SJCRH30 (cell line): ENCODE results near the gene SLC43A1. TPM values are rescaled to one million over a fixed set of nuclear protein-coding genes. Genes with fewer than 3 reads are reported as not detected.

Experiments
- DNase-seq, 2 experiments: peaks; one replicate each; pipeline ENCODE4 v3.0.0-alpha.2; 2015 to 2020
- H3K27ac ChIP-seq: fragments of 250-450 bp; sonication (Bioruptor Pico); 2 replicates; pipeline ENCODE4 v1.5.1; 2020; ENCODE audit warnings: mild to moderate bottlenecking, moderate library complexity
- H3K27me3 ChIP-seq: fragments of 250-450 bp; sonication (Bioruptor Pico); 2 replicates; pipeline ENCODE4 v1.5.1; 2020; ENCODE audit warnings: mild to moderate bottlenecking, moderate library complexity
- H3K36me3 ChIP-seq: fragments of 250-450 bp; sonication (Bioruptor Pico); 2 replicates; pipeline ENCODE4 v1.5.1; 2020; ENCODE audit warnings: mild to moderate bottlenecking, moderate library complexity
- H3K4me1 ChIP-seq: fragments of 250-450 bp; sonication (Bioruptor Pico); 2 replicates; pipeline ENCODE4 v1.5.1; 2020; ENCODE audit warnings: mild to moderate bottlenecking, moderate library complexity
- H3K4me3 ChIP-seq: fragments of 250-450 bp; sonication (Bioruptor Pico); 2 replicates; pipeline ENCODE4 v1.5.1; 2020; ENCODE audit warnings: mild to moderate bottlenecking, moderate library complexity
- H3K9me3 ChIP-seq: fragments of 250-450 bp; sonication (Bioruptor Pico); replicated peaks from 2 replicates; pipeline ENCODE4 v1.5.1; 2020; ENCODE audit warnings: mild to moderate bottlenecking, moderate library complexity
- total RNA-seq: library from RNA; depleted of rRNA; stranded (reverse); fragments of >200 nt; shearing (Covaris generic); gene quantifications from 2 replicates; pipeline ENCODE4 v1.2.3, GENCODE V29; 2014; rRNA removed

SLC43A1 gene
- 8.8 and 9.5 TPM in 2 replicates for total RNA-seq

GRCh38 chr11:57515332-57516060, at the start of gene SLC43A1:
Gene SLC43A1, minus strand, starts transcription at chr11:57515702. Its CDS starts 1,591 bp downstream, at chr11:57514111.
- H3K27ac ChIP-seq: peak within 1 kb of the TSS; percentile 12; the same call in 1 of the 2 replicates
- no peaks in the 10 kb centered on the region for H3K9me3 ChIP-seq
- H3K4me3 ChIP-seq: peak within 1 kb of the TSS; percentile 75
- H3K27me3 ChIP-seq: no peaks in the 10 kb centered on the region
- no peaks in the 10 kb centered on the region for H3K36me3 ChIP-seq
- no peaks in the 10 kb centered on the region; the same call in 1 of the 2 replicates for H3K4me1 ChIP-seq
- peak; percentile 57 to 75 for DNase-seq

GRCh38 chr11:57562596-57562995, 47.1 kb upstream of the SLC43A1 start:
- H3K4me1 ChIP-seq: peaks cover 12% of the 10 kb centered on the region

GRCh38 chr11:57560146-57560545, 44.6 kb upstream of the SLC43A1 start:
- H3K4me3 ChIP-seq: no peak overlapping the region
- no peaks in the 10 kb centered on the region for H3K36me3 ChIP-seq

More at GRCh38 chr11:57562596-57562995, 47.1 kb upstream of the SLC43A1 start:
- Histone ChIP-seq H3K27ac (no peak overlapping the region), H3K4me3 (no peak overlapping the region), H3K27me3 (no peaks in the 10 kb centered on the region), H3K9me3 (no peaks in the 10 kb centered on the region), H3K36me3 (no peaks in the 10 kb centered on the region)
- peak in 1 of 2 experiments; percentile 43 for DNase-seq

GRCh38 chr11:57556041-57556440, 40.5 kb upstream of the SLC43A1 start:
- Histone ChIP-seq H3K27ac (peak overlapping the region; percentile 80), H3K4me1 (peaks cover 22% of the 10 kb centered on the region), H3K36me3 (no peaks in the 10 kb centered on the region), H3K27me3 (no peaks in the 10 kb centered on the region), H3K9me3 (no peaks in the 10 kb centered on the region), H3K4me3 (no peak overlapping the region)
- peak in 1 of 2 experiments; percentile 35 for DNase-seq

More at GRCh38 chr11:57560146-57560545, 44.6 kb upstream of the SLC43A1 start:
- Histone ChIP-seq H3K27ac (no peak overlapping the region), H3K27me3 (no peaks in the 10 kb centered on the region), H3K4me1 (peaks cover 17% of the 10 kb centered on the region), H3K9me3 (no peaks in the 10 kb centered on the region)
- DNase-seq: no peak

GRCh38 chr11:57555393-57555792, 39.9 kb upstream of the SLC43A1 start:
- no peaks in the 10 kb centered on the region for H3K36me3 ChIP-seq
- no peak overlapping the region for H3K27ac ChIP-seq
- DNase-seq: no peak

GRCh38 chr11:57552479-57552878, 37.0 kb upstream of the SLC43A1 start:
- DNase-seq: peak in 1 of 2 experiments; percentile 31
- Histone ChIP-seq H3K9me3 (no peaks in the 10 kb centered on the region), H3K36me3 (no peaks in the 10 kb centered on the region), H3K27ac (no peak overlapping the region), H3K4me1 (peaks cover 24% of the 10 kb centered on the region), H3K27me3 (no peaks in the 10 kb centered on the region), H3K4me3 (no peak overlapping the region)

More at GRCh38 chr11:57555393-57555792, 39.9 kb upstream of the SLC43A1 start:
- Histone ChIP-seq H3K9me3 (no peaks in the 10 kb centered on the region), H3K27me3 (no peaks in the 10 kb centered on the region), H3K4me3 (no peak overlapping the region), H3K4me1 (peaks cover 22% of the 10 kb centered on the region)

GRCh38 chr11:57551941-57552340, 36.4 kb upstream of the SLC43A1 start:
- Histone ChIP-seq H3K27ac (no peak overlapping the region), H3K4me1 (peaks cover 20% of the 10 kb centered on the region), H3K27me3 (no peaks in the 10 kb centered on the region), H3K36me3 (no peaks in the 10 kb centered on the region), H3K9me3 (no peaks in the 10 kb centered on the region), H3K4me3 (no peak overlapping the region)
- no peak for DNase-seq

- no peak for DNase-seq
- Histone ChIP-seq H3K9me3 (no peaks in the 10 kb centered on the region), H3K27me3 (no peaks in the 10 kb centered on the region), H3K36me3 (no peaks in the 10 kb centered on the region), H3K4me1 (peaks cover 11% of the 10 kb centered on the region), H3K27ac (no peak overlapping the region), H3K4me3 (no peak overlapping the region)
Measured at GRCh38 chr11:57549983-57550382, 34.5 kb upstream of the SLC43A1 start.

- Histone ChIP-seq H3K36me3 (no peaks in the 10 kb centered on the region), H3K4me1 (peaks cover 10% of the 10 kb centered on the region), H3K27ac (no peak overlapping the region), H3K9me3 (no peaks in the 10 kb centered on the region), H3K4me3 (no peak overlapping the region), H3K27me3 (no peaks in the 10 kb centered on the region)
- peak in 1 of 2 experiments; percentile 31 for DNase-seq
Measured at GRCh38 chr11:57547854-57548377, 32.4 kb upstream of the SLC43A1 start.

GRCh38 chr11:57546869-57547475, 31.5 kb upstream of the SLC43A1 start:
- Histone ChIP-seq H3K4me1 (peaks cover 7% of the 10 kb centered on the region), H3K9me3 (no peaks in the 10 kb centered on the region), H3K27me3 (no peaks in the 10 kb centered on the region), H3K27ac (no peak overlapping the region), H3K36me3 (no peaks in the 10 kb centered on the region), H3K4me3 (no peak overlapping the region)
- peak; percentile 61 to 69 for DNase-seq

GRCh38 chr11:57546451-57546850, 30.9 kb upstream of the SLC43A1 start:
- Histone ChIP-seq H3K27me3 (no peaks in the 10 kb centered on the region), H3K9me3 (no peaks in the 10 kb centered on the region), H3K4me1 (peaks cover 12% of the 10 kb centered on the region), H3K27ac (no peak overlapping the region), H3K4me3 (no peak overlapping the region), H3K36me3 (no peaks in the 10 kb centered on the region)
- no peak for DNase-seq

GRCh38 chr11:57545883-57546282, 30.4 kb upstream of the SLC43A1 start:
- no peaks in the 10 kb centered on the region for H3K36me3 ChIP-seq
- H3K27ac ChIP-seq: no peak overlapping the region
- no peaks in the 10 kb centered on the region for H3K9me3 ChIP-seq
- H3K4me3 ChIP-seq: no peak overlapping the region
- H3K4me1 ChIP-seq: peaks cover 18% of the 10 kb centered on the region
- no peaks in the 10 kb centered on the region for H3K27me3 ChIP-seq
- no peak for DNase-seq

- Histone ChIP-seq H3K4me1 (peaks cover 27% of the 10 kb centered on the region), H3K36me3 (no peaks in the 10 kb centered on the region), H3K27me3 (no peaks in the 10 kb centered on the region), H3K27ac (no peak overlapping the region), H3K4me3 (no peak overlapping the region), H3K9me3 (no peaks in the 10 kb centered on the region)
- DNase-seq: no peak
Measured at GRCh38 chr11:57544566-57544965, 29.1 kb upstream of the SLC43A1 start.

- peaks cover 31% of the 10 kb centered on the region for H3K4me1 ChIP-seq
- no peak for DNase-seq
- no peak overlapping the region for H3K27ac ChIP-seq
- no peaks in the 10 kb centered on the region for H3K27me3 ChIP-seq
- no peak overlapping the region for H3K4me3 ChIP-seq
- no peaks in the 10 kb centered on the region for H3K36me3 ChIP-seq
- H3K9me3 ChIP-seq: no peaks in the 10 kb centered on the region
Measured at GRCh38 chr11:57543593-57543992, 28.1 kb upstream of the SLC43A1 start.

- Histone ChIP-seq H3K27me3 (no peaks in the 10 kb centered on the region), H3K9me3 (no peaks in the 10 kb centered on the region), H3K36me3 (no peaks in the 10 kb centered on the region), H3K4me3 (no peak overlapping the region), H3K4me1 (peaks cover 34% of the 10 kb centered on the region), H3K27ac (no peak overlapping the region)
- no peak for DNase-seq
Measured at GRCh38 chr11:57542582-57542981, 27.1 kb upstream of the SLC43A1 start.
